Fibroblast of peridontal ligament (primary cell): ENCODE measurements around the gene E2F8.
A peak's percentile ranks its signal among the peaks of the same experiment; 100 is the strongest.

Experiments
- DNase-seq: peaks from one replicate; pipeline ENCODE4 v3.0.0-alpha.2; 2010; ENCODE audit errors: extremely low read depth

Gene E2F8

GRCh38 chr11:19220903-19221724 lies 19.6 kb downstream of the E2F8 start:
- DNase-seq, result peak; percentile 12

GRCh38 chr11:19218786-19219460 lies 21.8 kb downstream of the E2F8 start:
- no peak for DNase-seq

GRCh38 chr11:19218216-19218615 lies 22.5 kb downstream of the E2F8 start:
- no peak for DNase-seq

- DNase-seq, result no peak
These were observed 23.9 kb downstream of the E2F8 start for GRCh38 chr11:19216709-19217374.

- no peak for DNase-seq
These were observed 24.7 kb downstream of the E2F8 start for GRCh38 chr11:19216021-19216420.

GRCh38 chr11:19209617-19210370 lies 31.0 kb downstream of the E2F8 start:
- DNase-seq, result no peak

- DNase-seq, result no peak
These were observed 31.7 kb downstream of the E2F8 start for GRCh38 chr11:19208959-19209546.

- DNase-seq, result no peak
These were observed 32.6 kb downstream of the E2F8 start for GRCh38 chr11:19208181-19208580.

- no peak for DNase-seq
These were observed 35.9 kb downstream of the E2F8 start for GRCh38 chr11:19204836-19205235.

- DNase-seq, result no peak
These were observed 38.8 kb downstream of the E2F8 start, which contains the start of gene CSRP3 for GRCh38 chr11:19201737-19202605. Gene CSRP3 (minus strand): TSS chr11:19201983. CDS start chr11:19192448, 9,535 bp downstream.

- DNase-seq, result peak; percentile 74
These were observed 40.1 kb downstream of the E2F8 start for GRCh38 chr11:19200410-19201201.

GRCh38 chr11:19199771-19200170 lies 41.0 kb downstream of the E2F8 start:
- no peak for DNase-seq

- DNase-seq, result no peak
These were observed 41.7 kb downstream of the E2F8 start for GRCh38 chr11:19199048-19199447.

GRCh38 chr11:19196432-19196831 lies 44.3 kb downstream of the E2F8 start:
- no peak for DNase-seq

- DNase-seq, result no peak
These were observed 46.0 kb downstream of the E2F8 start for GRCh38 chr11:19194620-19195308.

- DNase-seq, result peak; percentile 19
These were observed 46.8 kb downstream of the E2F8 start for GRCh38 chr11:19193916-19194315.

- no peak for DNase-seq
These were observed 49.1 kb downstream of the E2F8 start for GRCh38 chr11:19191530-19192169.

- no peak for DNase-seq
These were observed 52.9 kb downstream of the E2F8 start for GRCh38 chr11:19187833-19188258.
